Stimulated activated CD4-positive, alpha-beta T cell treated with anti-CD3 and anti-CD28 coated beads, Interleukin-2, amount 100 ng/mL, for 48 hours (primary cell): ENCODE results near the gene CERS5.
"Not testable (repeated sequence)": the region's sequence is repeated elsewhere in the genome, so short reads cannot be mapped to it uniquely, and the experiment has no call there.

Experiments used
- DNase-seq, 2 donors: peaks; one replicate each; pipeline ENCODE4 v3.0.0-alpha.2; 2020

CERS5 gene

GRCh38 chr12:50100561-50100960 is 66.6 kb downstream of the CERS5 start:
- DNase-seq, result no peak

- no peak for DNase-seq
Observed at GRCh38 chr12:50099302-50100008, 67.7 kb downstream of the CERS5 start.

DNA sequence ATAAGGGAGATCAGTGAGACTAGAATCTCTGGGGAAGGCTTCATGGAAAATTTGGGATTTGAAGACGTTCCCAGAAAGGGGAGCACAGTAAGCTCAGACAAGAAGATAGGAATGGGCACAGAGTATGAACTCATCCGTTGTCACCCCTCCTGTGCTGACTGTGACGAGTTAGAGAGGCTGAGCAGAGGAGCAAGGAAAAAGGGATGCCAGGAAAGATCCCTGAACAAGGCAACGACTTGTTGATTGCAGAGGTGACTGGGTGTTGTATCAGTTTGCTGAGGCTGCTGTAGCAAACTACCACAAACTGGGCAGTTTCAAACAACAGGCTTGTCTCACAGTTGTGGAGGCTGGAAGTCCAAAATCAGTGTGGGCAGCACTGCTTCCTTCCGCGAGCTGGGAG is 69.2 kb downstream of the CERS5 start:
- DNase-seq, result no peak

DNA sequence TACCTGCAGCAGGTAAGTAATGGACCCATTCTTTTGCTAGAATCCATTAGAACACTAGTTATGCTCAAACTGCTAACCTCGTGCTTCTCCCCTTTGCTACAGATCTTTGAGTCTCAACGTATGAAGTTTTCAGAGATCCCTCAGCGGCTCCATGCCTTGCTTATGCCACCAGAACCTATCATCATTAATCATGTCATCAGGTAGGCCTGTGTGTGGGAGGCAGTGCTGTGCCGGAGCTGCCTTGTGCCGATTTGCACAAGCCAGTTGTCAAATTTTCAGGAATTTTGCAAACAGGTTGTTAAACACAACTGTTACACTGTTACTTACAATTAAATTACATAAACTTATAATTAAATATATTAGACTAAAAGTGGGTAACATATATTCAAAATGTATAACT is 76.8 kb downstream of the CERS5 start:
- no peak for DNase-seq

DNA sequence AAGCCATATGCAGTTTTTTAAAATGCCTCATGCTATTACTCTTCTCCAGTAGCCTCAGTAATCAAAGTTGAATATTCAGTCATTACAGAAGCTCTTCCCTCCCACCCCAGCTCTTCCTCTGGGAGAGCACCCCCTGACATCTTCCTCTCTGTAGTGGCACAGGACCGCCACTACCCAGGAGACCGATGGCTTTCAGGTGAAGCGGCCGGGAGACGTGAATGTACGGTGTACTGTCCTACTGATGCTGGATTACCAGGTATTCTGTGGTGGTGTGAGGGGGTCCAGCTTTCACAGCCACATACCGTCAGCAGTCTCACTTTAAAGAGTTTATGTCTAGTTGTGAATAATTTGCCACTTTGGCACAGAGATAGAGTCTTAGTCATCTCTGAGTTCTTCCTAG is 77.4 kb downstream of the CERS5 start:
- no peak for DNase-seq

- peak in 1 of 2 donors; percentile 57 for DNase-seq
Observed at GRCh38 chr12:50088577-50089335, 78.4 kb downstream of the CERS5 start.

DNA sequence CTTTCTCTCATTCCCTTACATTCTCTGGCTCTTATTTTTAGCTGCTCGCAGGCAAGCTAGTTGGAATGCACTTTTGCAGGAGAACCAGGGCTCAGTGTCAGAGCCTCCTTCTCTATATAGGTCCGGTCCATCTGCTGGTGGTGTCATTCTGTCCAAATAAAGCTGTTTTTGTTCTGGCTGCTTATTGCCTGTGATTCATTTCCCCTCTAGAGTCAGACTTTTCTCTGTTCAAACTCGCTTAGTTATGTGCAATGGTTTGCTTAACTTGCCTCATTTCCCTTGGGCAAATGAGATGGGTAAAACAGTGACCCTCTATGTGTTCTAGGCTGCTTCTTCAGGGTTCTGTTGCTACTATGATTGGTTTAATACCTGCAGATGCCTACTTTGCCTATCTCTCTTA is 79.2 kb downstream of the CERS5 start:
- DNase-seq, result no peak

DNA sequence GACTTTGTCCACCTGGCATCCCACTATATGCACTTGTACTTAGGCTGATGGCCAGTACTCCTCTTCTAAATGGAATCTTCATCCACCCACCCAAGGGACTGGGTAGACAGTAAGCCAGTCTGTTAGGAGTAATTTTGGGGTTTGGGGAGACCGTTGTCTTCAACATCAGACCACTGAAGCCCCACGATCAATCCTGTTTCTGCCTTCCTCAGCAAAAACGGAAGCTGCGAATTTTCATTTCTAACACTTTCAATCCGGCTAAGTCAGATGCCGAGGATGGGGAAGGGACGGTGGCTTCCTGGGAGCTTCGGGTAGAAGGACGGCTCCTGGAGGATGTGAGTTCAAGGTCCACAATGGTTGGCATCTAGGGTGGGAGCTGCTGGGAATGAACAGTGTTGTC is 80.0 kb downstream of the CERS5 start:
- no peak for DNase-seq

GRCh38 chr12:50086148-50086547 is 81.0 kb downstream of the CERS5 start:
- DNase-seq, result no peak

GRCh38 chr12:50085615-50086072 is 81.5 kb downstream of the CERS5 start:
- no peak for DNase-seq

GRCh38 chr12:50084775-50085614 is 82.2 kb downstream of the CERS5 start, which contains the start of gene SMARCD1:
Gene SMARCD1 (plus strand): TSS chr12:50085342. CDS start chr12:50085370, 28 bp downstream.
- DNase-seq, result peak; percentile 75 to 79

DNA sequence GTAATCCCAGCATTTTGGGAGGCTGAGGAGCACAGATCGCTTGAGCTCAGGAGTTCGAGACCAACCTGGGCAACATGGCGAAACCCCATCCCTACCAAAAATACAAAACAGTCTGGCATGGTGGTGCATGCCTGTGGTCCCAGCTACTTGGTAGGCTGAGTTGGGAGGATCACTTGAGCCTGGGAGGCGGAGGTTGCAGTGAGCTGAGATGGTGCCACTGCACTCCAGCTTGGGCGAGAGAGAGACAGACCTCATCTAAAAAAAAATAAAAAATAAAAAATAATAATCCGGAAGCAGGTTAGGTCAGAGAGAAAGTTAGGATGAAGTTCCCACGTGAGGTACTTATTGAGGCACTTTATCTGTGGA is 82.8 kb downstream of the CERS5 start:
- DNase-seq, result not testable (repeated sequence)

GRCh38 chr12:50083301-50083700 is 83.9 kb downstream of the CERS5 start:
- DNase-seq, result no peak

- DNase-seq, result no peak
Observed at GRCh38 chr12:50082644-50083043, 84.5 kb downstream of the CERS5 start.

DNA sequence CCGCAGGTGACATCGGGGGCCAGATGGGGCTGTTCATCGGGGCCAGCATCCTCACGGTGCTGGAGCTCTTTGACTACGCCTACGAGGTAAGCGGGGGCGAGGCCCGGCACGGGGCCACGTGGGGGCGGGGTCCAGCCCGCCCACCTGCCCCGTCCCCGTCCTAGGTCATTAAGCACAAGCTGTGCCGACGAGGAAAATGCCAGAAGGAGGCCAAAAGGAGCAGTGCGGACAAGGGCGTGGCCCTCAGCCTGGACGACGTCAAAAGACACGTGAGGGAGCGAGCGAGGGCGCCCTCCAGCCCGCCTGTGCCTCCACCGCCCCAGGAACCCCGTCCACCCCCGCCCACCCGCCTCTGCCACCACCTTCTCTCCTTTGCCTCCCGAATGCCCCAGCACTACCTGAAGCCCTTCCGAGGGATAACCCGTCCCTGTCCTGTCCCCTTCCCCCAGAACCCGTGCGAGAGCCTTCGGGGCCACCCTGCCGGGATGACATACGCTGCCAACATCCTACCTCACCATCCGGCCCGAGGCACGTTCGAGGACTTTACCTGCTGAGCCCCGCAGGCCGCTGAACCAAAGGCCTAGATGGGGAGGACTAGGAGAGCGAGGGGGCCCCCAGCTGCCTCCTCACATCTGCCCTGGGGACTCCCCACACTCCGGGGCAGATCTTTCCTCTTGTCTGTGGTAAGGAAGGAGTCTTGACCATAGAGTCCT is 85.9 kb downstream of the CERS5 start:
- no peak for DNase-seq

DNA sequence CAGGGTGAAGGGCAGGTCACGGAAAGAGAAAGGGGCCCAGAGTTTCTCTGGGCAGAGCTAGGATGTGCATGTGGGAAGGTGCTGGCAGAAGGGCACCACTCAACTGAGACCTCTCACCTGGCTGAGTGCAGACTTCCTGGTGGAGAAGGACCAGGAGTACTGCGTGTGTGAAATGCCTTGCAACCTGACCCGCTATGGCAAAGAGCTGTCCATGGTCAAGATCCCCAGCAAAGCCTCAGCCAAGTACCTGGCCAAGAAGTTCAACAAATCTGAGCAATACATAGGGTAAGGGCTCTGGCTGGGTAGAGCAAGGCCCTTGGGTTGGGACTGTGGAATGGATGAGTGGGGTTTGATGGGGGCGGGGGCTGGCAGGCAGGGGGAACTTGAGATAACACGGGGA is 87.4 kb downstream of the CERS5 start:
- DNase-seq, result no peak
